ENCODE results near the gene NKX1-1. TPM values are rescaled to one million over a fixed set of nuclear protein-coding genes. Genes with fewer than 3 reads are reported as not detected.

Gene NKX1-1
- total and polyA plus RNA-seq, 7 experiments from 2014 or later: not detected

- intact Hi-C loops (cut with micrococcal nuclease): no loop called here
- H3K4me3 ChIP-seq (ENCODE audit: low read length): no peak overlapping the region
- no peak for ATAC-seq
- H3K4me1 ChIP-seq (ENCODE audit: control insufficient read depth in 2 of 2, insufficient read depth in 2 of 2, low read length in 2 of 2): no peaks in the 10 kb centered on the region
- Mint-ChIP-seq H3K27ac (no peak overlapping the region), H3K9me3 (no peaks in the 10 kb centered on the region), H3K4me3 (no peak overlapping the region), H3K4me1 (peaks cover 0 to 2% (median 0%) of the 10 kb centered on the region in 7 donors), H3K36me3 (peaks cover 0 to 19% (median 4%) of the 10 kb centered on the region in 5 donors), H3K27me3 (no peaks in the 10 kb centered on the region)
- H3K27ac ChIP-seq (ENCODE audit: low read depth, low read length): no peak overlapping the region
- ChIA-PET CTCF (no interaction called here), POLR2A (no interaction called here)
- H3K27me3 ChIP-seq (ENCODE audit: control insufficient read depth in 2 of 2, insufficient read depth in 2 of 2, low read length in 2 of 2): no peaks in the 10 kb centered on the region
- no peaks in the 10 kb centered on the region for H3K9me3 ChIP-seq (ENCODE audit: control insufficient read depth in 2 of 3, low read length in 3 of 3)
- no peak for DNase-seq
- peaks cover 0 to 41% (median 0%) of the 10 kb centered on the region in 3 experiments for H3K36me3 ChIP-seq (ENCODE audit: control insufficient read depth in 2 of 3, insufficient read depth in 3 of 3, low read length in 3 of 3)
These were observed 25.0 kb downstream of the NKX1-1 start for GRCh38 chr4:1381181-1381621.

DNA sequence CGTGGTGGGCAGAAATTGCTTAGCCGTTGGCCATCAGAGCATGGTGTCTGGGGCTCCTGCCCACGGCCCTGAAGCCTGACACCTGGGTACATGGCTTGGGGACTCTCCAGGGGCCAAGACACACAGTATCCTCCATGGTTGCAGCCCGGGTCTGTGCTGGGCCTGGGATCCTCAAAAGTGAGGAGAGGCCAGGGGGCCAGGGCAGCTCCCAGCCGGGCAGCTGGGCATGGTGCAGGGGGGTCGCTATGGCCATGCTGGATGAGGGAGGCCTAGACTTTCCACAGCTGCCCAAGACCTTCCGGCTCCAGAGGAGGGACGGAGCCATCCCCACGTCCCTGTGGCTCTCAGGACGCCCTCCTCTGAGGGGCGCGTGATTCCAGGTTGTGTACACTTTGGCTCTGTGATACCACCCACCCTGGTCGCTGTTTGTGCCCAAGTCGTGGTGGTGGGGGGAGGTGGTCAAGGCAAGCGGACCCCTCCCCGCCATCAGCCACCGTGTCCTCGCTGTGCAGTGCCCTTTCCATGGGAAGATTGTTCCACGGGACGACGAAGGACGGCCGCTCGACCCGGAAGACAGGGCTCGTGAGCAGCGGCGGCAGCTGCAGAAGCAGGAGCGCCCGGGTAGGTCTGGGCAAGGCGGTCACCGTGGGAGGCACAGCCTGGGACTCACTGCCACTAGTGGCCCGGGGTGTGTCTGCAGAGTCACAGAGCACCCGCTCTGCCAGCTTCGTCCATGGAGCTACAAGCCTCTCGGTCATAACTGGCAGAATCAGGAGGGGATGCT, 25.7 kb downstream of the NKX1-1 start:
- no peak overlapping the region for H3K27ac Mint-ChIP-seq

DNA sequence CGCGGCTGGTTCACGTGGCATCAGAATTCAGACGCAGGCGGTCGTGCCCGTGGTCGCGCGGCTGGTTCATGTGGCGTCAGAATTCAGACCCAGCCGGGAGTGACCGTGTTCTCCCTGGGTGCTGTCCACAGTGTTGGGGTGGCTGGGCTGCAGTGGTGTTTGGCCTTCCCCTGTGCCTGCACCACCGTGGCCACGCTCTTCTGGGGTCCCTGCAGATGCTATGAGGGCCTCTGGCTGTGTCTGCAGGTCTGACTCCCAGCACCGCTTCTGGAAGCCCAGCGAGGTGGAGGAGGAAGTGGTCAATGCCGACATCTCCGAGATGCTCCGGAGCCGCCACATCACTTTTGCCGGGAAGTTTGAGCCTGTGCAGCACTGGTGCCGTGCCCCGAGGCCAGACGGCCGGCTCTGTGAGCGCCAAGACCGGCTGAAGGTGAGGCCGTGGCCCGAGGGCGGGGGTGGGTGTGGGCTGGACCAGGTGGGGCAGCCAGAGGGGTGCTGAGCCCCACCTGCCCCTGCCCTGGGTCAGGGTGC, 26.4 kb downstream of the NKX1-1 start:
- H3K9me3 ChIP-seq (ENCODE audit: control insufficient read depth in 2 of 3, low read length in 3 of 3): no peaks in the 10 kb centered on the region
- DNase-seq: no peak
- Mint-ChIP-seq H3K4me1 (peaks cover 0 to 2% (median 0%) of the 10 kb centered on the region in 7 donors), H3K36me3 (peaks cover 0 to 12% (median 0%) of the 10 kb centered on the region in 5 donors), H3K27ac (no peak overlapping the region), H3K4me3 (no peak overlapping the region), H3K27me3 (no peaks in the 10 kb centered on the region), H3K9me3 (no peaks in the 10 kb centered on the region)
- no peak overlapping the region for H3K4me3 ChIP-seq (ENCODE audit: low read length)
- CTCF ChIA-PET: no interaction called here
- no peaks in the 10 kb centered on the region for H3K4me1 ChIP-seq (ENCODE audit: control insufficient read depth in 2 of 2, insufficient read depth in 2 of 2, low read length in 2 of 2)
- peaks cover 0 to 41% (median 0%) of the 10 kb centered on the region in 3 experiments for H3K36me3 ChIP-seq (ENCODE audit: control insufficient read depth in 2 of 3, insufficient read depth in 3 of 3, low read length in 3 of 3)
- no peak overlapping the region for H3K27ac ChIP-seq (ENCODE audit: low read depth, low read length)
- ATAC-seq: no peak
- POLR2A ChIA-PET: no interaction called here
- no peaks in the 10 kb centered on the region for H3K27me3 ChIP-seq (ENCODE audit: control insufficient read depth in 2 of 2, insufficient read depth in 2 of 2, low read length in 2 of 2)
- intact Hi-C loops (cut with micrococcal nuclease): no loop called here

More for the DNA sequence above, 25.7 kb downstream of the NKX1-1 start:
- H3K9me3 Mint-ChIP-seq: no peaks in the 10 kb centered on the region
- H3K27me3 Mint-ChIP-seq: no peaks in the 10 kb centered on the region
- H3K36me3 ChIP-seq (ENCODE audit: control insufficient read depth in 2 of 3, insufficient read depth in 3 of 3, low read length in 3 of 3): peaks cover 0 to 41% (median 0%) of the 10 kb centered on the region in 3 experiments
- peaks cover 0 to 2% (median 0%) of the 10 kb centered on the region in 7 donors for H3K4me1 Mint-ChIP-seq
- intact Hi-C loops (cut with micrococcal nuclease): no loop called here
- H3K4me1 ChIP-seq (ENCODE audit: control insufficient read depth in 2 of 2, insufficient read depth in 2 of 2, low read length in 2 of 2): no peaks in the 10 kb centered on the region
- ChIA-PET POLR2A (no interaction called here), CTCF (no interaction called here)
- no peak overlapping the region for H3K27ac ChIP-seq (ENCODE audit: low read depth, low read length)
- H3K9me3 ChIP-seq (ENCODE audit: control insufficient read depth in 2 of 3, low read length in 3 of 3): no peaks in the 10 kb centered on the region
- H3K4me3 ChIP-seq (ENCODE audit: low read length): no peak overlapping the region
- no peaks in the 10 kb centered on the region for H3K27me3 ChIP-seq (ENCODE audit: control insufficient read depth in 2 of 2, insufficient read depth in 2 of 2, low read length in 2 of 2)
- peaks cover 0 to 12% (median 0%) of the 10 kb centered on the region in 5 donors for H3K36me3 Mint-ChIP-seq
- DNase-seq: no peak
- no peak for ATAC-seq
- no peak overlapping the region for H3K4me3 Mint-ChIP-seq

GRCh38 chr4:1379351-1379781, 26.9 kb downstream of the NKX1-1 start:
- Histone ChIP-seq H3K9me3 (ENCODE audit: control insufficient read depth in 2 of 3, low read length in 3 of 3) (no peaks in the 10 kb centered on the region), H3K4me3 (ENCODE audit: low read length) (no peak overlapping the region), H3K4me1 (ENCODE audit: control insufficient read depth in 2 of 2, insufficient read depth in 2 of 2, low read length in 2 of 2) (no peaks in the 10 kb centered on the region), H3K27me3 (ENCODE audit: control insufficient read depth in 2 of 2, insufficient read depth in 2 of 2, low read length in 2 of 2) (no peaks in the 10 kb centered on the region), H3K27ac (ENCODE audit: low read depth, low read length) (no peak overlapping the region), H3K36me3 (ENCODE audit: control insufficient read depth in 2 of 3, insufficient read depth in 3 of 3, low read length in 3 of 3) (peaks cover 0 to 41% (median 0%) of the 10 kb centered on the region in 3 experiments)
- Mint-ChIP-seq H3K9me3 (no peaks in the 10 kb centered on the region), H3K4me1 (peaks cover 0 to under 1% (median 0%) of the 10 kb centered on the region in 7 donors), H3K36me3 (peaks cover 0 to 9% (median 0%) of the 10 kb centered on the region in 5 donors), H3K4me3 (no peak overlapping the region), H3K27ac (no peak overlapping the region), H3K27me3 (no peaks in the 10 kb centered on the region)
- intact Hi-C loops (cut with micrococcal nuclease): no loop called here
- POLR2A ChIA-PET: no interaction called here
- CTCF ChIA-PET: no interaction called here
- DNase-seq: no peak
- ATAC-seq: no peak

DNA sequence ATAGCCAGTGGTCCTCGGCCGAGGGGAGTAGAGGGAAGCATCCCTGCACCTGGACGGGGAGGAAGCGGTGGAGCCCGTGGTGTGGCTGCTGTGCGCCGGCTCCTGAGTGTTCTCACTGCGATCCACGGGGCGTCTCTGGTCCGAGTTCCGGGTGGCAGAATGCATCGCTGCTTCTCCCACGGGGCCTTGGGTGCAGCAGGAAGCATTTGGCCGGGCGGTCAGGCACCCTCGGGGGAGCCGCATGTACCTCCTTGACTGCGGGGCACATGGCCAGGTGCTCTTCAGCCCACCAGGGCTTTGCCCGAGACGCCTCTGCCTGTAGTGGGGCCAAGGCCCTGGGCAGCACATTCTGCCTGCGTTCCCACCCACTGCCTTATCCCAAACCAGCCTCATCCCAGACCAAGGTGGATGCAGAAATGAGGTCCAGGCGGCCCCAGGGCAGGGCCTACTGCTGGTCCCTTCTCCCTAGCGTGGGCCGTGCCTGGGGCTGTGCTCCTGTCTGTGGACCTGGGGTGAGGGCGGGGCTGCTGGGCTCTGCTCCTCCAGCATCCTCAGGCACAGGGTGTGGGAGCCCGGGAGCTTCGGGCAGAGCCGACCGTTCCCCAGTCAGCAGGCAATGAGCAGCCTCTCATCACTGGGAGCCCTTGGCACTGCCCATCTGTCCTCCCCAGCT, 27.5 kb downstream of the NKX1-1 start:
- Mint-ChIP-seq H3K9me3 (no peaks in the 10 kb centered on the region), H3K36me3 (peaks cover 0 to 10% (median 1%) of the 10 kb centered on the region in 5 donors), H3K4me1 (no peaks in the 10 kb centered on the region), H3K27me3 (no peaks in the 10 kb centered on the region), H3K27ac (no peak overlapping the region), H3K4me3 (no peak overlapping the region)
- no peak for ATAC-seq
- DNase-seq: no peak
- intact Hi-C loops (cut with micrococcal nuclease): no loop called here
- Histone ChIP-seq H3K27me3 (ENCODE audit: control insufficient read depth in 2 of 2, insufficient read depth in 2 of 2, low read length in 2 of 2) (no peaks in the 10 kb centered on the region), H3K4me1 (ENCODE audit: control insufficient read depth in 2 of 2, insufficient read depth in 2 of 2, low read length in 2 of 2) (no peaks in the 10 kb centered on the region), H3K4me3 (ENCODE audit: low read length) (no peak overlapping the region), H3K27ac (ENCODE audit: low read depth, low read length) (no peak overlapping the region), H3K9me3 (ENCODE audit: control insufficient read depth in 2 of 3, low read length in 3 of 3) (no peaks in the 10 kb centered on the region), H3K36me3 (ENCODE audit: control insufficient read depth in 2 of 3, insufficient read depth in 3 of 3, low read length in 3 of 3) (peaks cover 0 to 41% (median 0%) of the 10 kb centered on the region in 3 experiments)
- CTCF ChIA-PET: no interaction called here
- POLR2A ChIA-PET: no interaction called here

DNA sequence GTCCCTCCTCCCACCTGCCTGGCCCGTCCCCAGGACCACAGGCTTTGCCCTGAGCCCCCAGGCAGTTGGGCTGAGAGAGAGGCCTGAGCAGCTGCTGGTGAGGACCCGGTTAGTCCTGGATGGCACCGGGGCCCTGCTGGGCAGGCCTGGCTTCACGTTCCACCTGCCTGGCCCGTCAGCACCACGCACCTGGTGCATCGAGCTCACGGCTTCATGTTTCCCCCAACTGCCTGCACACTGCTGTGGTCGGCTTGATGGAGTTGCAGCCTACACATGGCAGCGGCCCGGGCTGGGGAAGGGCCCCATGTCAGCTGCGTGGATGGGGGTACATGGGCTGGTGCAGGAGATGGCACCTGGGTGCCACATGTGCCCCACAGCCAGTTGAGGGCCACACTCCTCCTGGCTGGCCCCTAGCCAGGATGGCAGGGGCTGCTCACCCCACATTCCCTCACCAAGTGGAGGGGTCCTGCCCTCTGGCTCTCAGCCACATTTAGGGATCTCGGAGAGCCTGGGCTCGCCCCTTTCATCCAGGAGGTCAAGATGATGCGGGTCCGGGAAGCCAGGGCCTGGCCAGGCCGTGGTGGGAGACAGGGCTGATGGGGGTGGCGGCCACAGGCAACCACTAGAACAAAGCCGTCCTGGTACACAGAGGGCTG, 28.5 kb downstream of the NKX1-1 start:
- POLR2A ChIA-PET: no interaction called here
- CTCF ChIA-PET: no interaction called here
- H3K4me1 Mint-ChIP-seq: no peaks in the 10 kb centered on the region

More for the DNA sequence above, 28.5 kb downstream of the NKX1-1 start:
- no peak overlapping the region for H3K4me3 ChIP-seq (ENCODE audit: low read length)
- peaks cover 0 to 15% (median 9%) of the 10 kb centered on the region in 5 donors for H3K36me3 Mint-ChIP-seq
- H3K4me1 ChIP-seq (ENCODE audit: control insufficient read depth in 2 of 2, insufficient read depth in 2 of 2, low read length in 2 of 2): no peaks in the 10 kb centered on the region
- H3K27me3 ChIP-seq (ENCODE audit: control insufficient read depth in 2 of 2, insufficient read depth in 2 of 2, low read length in 2 of 2): no peaks in the 10 kb centered on the region
- peaks cover 0 to 46% (median 0%) of the 10 kb centered on the region in 3 experiments for H3K36me3 ChIP-seq (ENCODE audit: control insufficient read depth in 2 of 3, insufficient read depth in 3 of 3, low read length in 3 of 3)
- no peaks in the 10 kb centered on the region for H3K9me3 ChIP-seq (ENCODE audit: control insufficient read depth in 2 of 3, low read length in 3 of 3)
- H3K27ac Mint-ChIP-seq: no peak overlapping the region
- ATAC-seq (no peak), DNase-seq (no peak)
- no peak overlapping the region for H3K27ac ChIP-seq (ENCODE audit: low read depth, low read length)
- peaks cover 0 to 5% (median 0%) of the 10 kb centered on the region in 11 donors for H3K9me3 Mint-ChIP-seq
- H3K27me3 Mint-ChIP-seq: no peaks in the 10 kb centered on the region
- intact Hi-C loops (cut with micrococcal nuclease): no loop called here
- no peak overlapping the region for H3K4me3 Mint-ChIP-seq

All from naive thymus-derived CD4-positive, alpha-beta T cell (primary cell).